IMR-90 (cell line): ENCODE measurements around the gene HERC4. TPM values are rescaled to one million over a fixed set of nuclear protein-coding genes. Genes with fewer than 3 reads are reported as not detected.

Experiments
- ATAC-seq: fragments of 200-7000 bp; cut with Tn5 transposase; 2 replicates; pipeline ENCODE4 v1.9.1; 2020; ENCODE audit warnings: low read depth, mild to moderate bottlenecking, moderate library complexity
- BruUV-seq: library from RNA; stranded (reverse); fragments of 400-500 nt; replicated peaks from 2 replicates; lab custom pipeline; 2021; lab: Mats Ljungman, UMichigan
- CTCF ChIA-PET: fragments of 300-600 bp; formaldehyde crosslinking; extraction: SDS; loops from one replicate; lab custom pipeline; 2021; ENCODE audit warnings: antibody characterized with exemption; lab: Yijun Ruan, JAX
- POLR2A ChIA-PET: fragments of 300-600 bp; sonication (Branson Sonifier 250); formaldehyde crosslinking; loops from one replicate; lab custom pipeline; 2022; ENCODE audit warnings: antibody characterized with exemption; ENCODE audit not compliant: unreplicated experiment; lab: Charles Lee
- DNase-seq: peaks from one replicate; pipeline ENCODE4 v3.0.0; 2013
- H2AFZ ChIP-seq: replicated peaks from 2 replicates; pipeline ENCODE3; 2013; ENCODE audit warnings: low read length, mild to moderate bottlenecking; ENCODE audit not compliant: poor library complexity
- H2AK5ac ChIP-seq: 2 replicates; pipeline ENCODE4 v1.6.1; 2013; ENCODE audit warnings: low read depth, low read length, inconsistent platforms
- H2AK9ac ChIP-seq: replicated peaks from 2 replicates; pipeline ENCODE3; 2013; ENCODE audit warnings: mild to moderate bottlenecking, low read depth, low read length, moderate library complexity; ENCODE audit not compliant: poor library complexity
- H2BK120ac ChIP-seq: 2 replicates; pipeline ENCODE4 v1.6.1; 2013; ENCODE audit warnings: low read depth, low read length, inconsistent platforms
- H2BK15ac ChIP-seq: 3 replicates; pipeline ENCODE4 v1.6.1; 2013; ENCODE audit warnings: low read depth, low read length, inconsistent platforms
- H2BK20ac ChIP-seq: 2 replicates; pipeline ENCODE4 v1.6.1; 2013; ENCODE audit warnings: low read depth, mild to moderate bottlenecking, inconsistent platforms, low read length, moderate library complexity
- H2BK5ac ChIP-seq: 2 replicates; pipeline ENCODE4 v1.6.1; 2013; ENCODE audit warnings: mild to moderate bottlenecking, low read depth, low read length, inconsistent platforms; ENCODE audit not compliant: poor library complexity, severe bottlenecking
- H3K14ac ChIP-seq: replicated peaks from 2 replicates; pipeline ENCODE4 v1.6.1; 2013; ENCODE audit warnings: low read depth, low read length, inconsistent platforms
- H3K18ac ChIP-seq: 2 replicates; pipeline ENCODE4 v1.6.1; 2013; ENCODE audit warnings: low read depth, low read length, control low read depth
- H3K23ac ChIP-seq: 2 replicates; pipeline ENCODE4 v1.6.1; 2013; ENCODE audit warnings: low read depth, low read length, inconsistent platforms
- H3K27ac ChIP-seq: 2 replicates; pipeline ENCODE4 v1.5.1; 2013; ENCODE audit warnings: mild to moderate bottlenecking, control low read depth, low read length; ENCODE audit not compliant: insufficient read depth
- H3K27me3 ChIP-seq: 2 replicates; pipeline ENCODE4 v1.6.1; 2013; ENCODE audit warnings: low read length; ENCODE audit not compliant: control insufficient read depth, insufficient read depth
- H3K36me3 ChIP-seq: 2 replicates; pipeline ENCODE4 v1.6.1; 2013; ENCODE audit warnings: low read length, mixed read lengths; ENCODE audit not compliant: control insufficient read depth, insufficient read depth
- H3K4ac ChIP-seq: 2 replicates; pipeline ENCODE4 v1.6.1; 2013; ENCODE audit warnings: low read depth, low read length, inconsistent platforms
- H3K4me1 ChIP-seq: 2 replicates; pipeline ENCODE4 v1.6.1; 2013; ENCODE audit warnings: low read length, mixed read lengths; ENCODE audit not compliant: control insufficient read depth, insufficient read depth
- H3K4me2 ChIP-seq: 2 replicates; pipeline ENCODE4 v1.6.1; 2013; ENCODE audit warnings: low read depth, mild to moderate bottlenecking, control low read depth, low read length, moderate library complexity
- H3K4me3 ChIP-seq: 2 replicates; pipeline ENCODE4 v1.5.1; 2013; ENCODE audit warnings: low read depth, mild to moderate bottlenecking, control low read depth, low read length, moderate library complexity; ENCODE audit not compliant: insufficient read depth
- H3K56ac ChIP-seq: 2 replicates; pipeline ENCODE4 v1.6.1; 2013; ENCODE audit warnings: low read length, inconsistent platforms; ENCODE audit not compliant: insufficient read depth; ENCODE audit errors: extremely low read depth
- H3K79me1 ChIP-seq, 2 experiments: 2 replicates each; pipeline ENCODE4 v1.6.1; 2013; ENCODE audit warnings: low read length in 2 of 2, inconsistent platforms in 1 of 2, low read depth in 1 of 2
- H3K9ac ChIP-seq: 2 replicates; pipeline ENCODE4 v1.6.1; 2013; ENCODE audit warnings: low read depth, low read length, control low read depth
- H3K9me1 ChIP-seq: 2 replicates; pipeline ENCODE4 v1.6.1; 2013; ENCODE audit warnings: low read length, inconsistent platforms; ENCODE audit not compliant: insufficient read depth
- H3K9me3 ChIP-seq: 2 replicates; pipeline ENCODE4 v1.6.1; 2013; ENCODE audit warnings: low read length; ENCODE audit not compliant: control insufficient read depth, insufficient read depth
- H4K20me1 ChIP-seq: 2 replicates; pipeline ENCODE4 v1.6.1; 2013; ENCODE audit warnings: low read length, inconsistent platforms; ENCODE audit not compliant: insufficient read depth
- H4K5ac ChIP-seq: 2 replicates; pipeline ENCODE4 v1.6.1; 2013; ENCODE audit warnings: mild to moderate bottlenecking, low read depth, low read length, control low read depth
- H4K8ac ChIP-seq, 2 experiments: 2 replicates each; pipeline ENCODE4 v1.6.1; 2013; ENCODE audit warnings: low read depth in 2 of 2, low read length in 2 of 2, control low read depth in 1 of 2, inconsistent platforms in 1 of 2
- H4K91ac ChIP-seq: 2 replicates; pipeline ENCODE4 v1.6.1; 2013; ENCODE audit warnings: low read depth, low read length, inconsistent platforms; ENCODE audit not compliant: insufficient read depth
- MXI1 ChIP-seq: IDR thresholded peaks from 2 replicates; pipeline ENCODE4 v1.6.1; 2012; ENCODE audit warnings: low read depth, mild to moderate bottlenecking, low read length, moderate library complexity, borderline replicate concordance
- WGBS, 2 experiments: methylation state at CpG; one replicate each; pipeline versions ENCODE4 v1.1.5 to v1.1.7; 2013; ENCODE audit warnings: missing lambda C conversion rate in 2 of 2; ENCODE audit not compliant: insufficient read length in 1 of 2; ENCODE audit errors: extremely low coverage in 2 of 2; 5-methylcytosine and 5-hydroxymethylcytosine counted together
- dilution Hi-C: fragments of 300-500 bp; cut with HindIII; formaldehyde crosslinking; loops from one replicate; pipeline ENCODE4 v1.14.3; 2018; ENCODE audit warnings: low sequenced_read_pairs; ENCODE audit not compliant: unreplicated experiment
- in situ Hi-C: fragments of 300-500 bp; cut with MboI; formaldehyde crosslinking; loops from 3 replicates; pipeline ENCODE4 v1.14.3; 2019; ENCODE audit warnings: low sequenced_read_pairs, inconsistent platforms, mixed read lengths
- intact Hi-C: fragments of 100-400 bp; cut with micrococcal nuclease; formaldehyde crosslinking; loops from 2 replicates; pipeline ENCODE4 v1.10.0; 2022
- polyA plus RNA-seq, 3 experiments: library from polyadenylated mRNA; depleted of rRNA; stranded (reverse); fragments of >200 nt; gene quantifications; 2 replicates each; pipeline ENCODE4 v1.2.3, GENCODE V29; 2012; ENCODE audit warnings: low replicate concordance in 1 of 3
- total RNA-seq: library from RNA; depleted of rRNA; stranded (reverse); fragments of >200 nt; gene quantifications from 2 replicates; pipeline ENCODE4 v1.2.3, GENCODE V29; 2012

Gene HERC4
- total and polyA plus RNA-seq, 2 of the 4 experiments (the other 2 are of a cell fraction), result 66.6 to 92.8 TPM

- BruUV-seq, result no TSS peak
- no peak overlapping the region for H3K56ac ChIP-seq
- no peak overlapping the region for H2AK5ac ChIP-seq
- in situ Hi-C loops (no loop called here), intact Hi-C loops (no loop called here), dilution Hi-C loops (no loop called here)
- CTCF ChIA-PET, result interaction anchor here (1.2 kb wide), 1 partner anchor 16 kb away, joined by 3 read pairs; no protein-coding TSS in a partner anchor
- no peak overlapping the region for H3K4me2 ChIP-seq
- H3K4ac ChIP-seq, result no peak overlapping the region
- DNase-seq, result no peak
- POLR2A ChIA-PET, result no interaction called here
- no peak overlapping the region for H4K91ac ChIP-seq
- no peak overlapping the region for H2BK5ac ChIP-seq
- no peak overlapping the region for H2BK120ac ChIP-seq
- H3K4me1 ChIP-seq, result no peaks in the 10 kb centered on the region; the same call in 1 of the 2 replicates
- H3K4me3 ChIP-seq, result no peak overlapping the region
- H3K14ac ChIP-seq, result no peak overlapping the region
- H4K20me1 ChIP-seq, result no peaks in the 10 kb centered on the region
- H2AK9ac ChIP-seq, result no peak overlapping the region
- H3K27me3 ChIP-seq, result no peaks in the 10 kb centered on the region
- H2BK15ac ChIP-seq, result no peak overlapping the region
- no peak overlapping the region for H2AFZ ChIP-seq
- no peak overlapping the region for H3K23ac ChIP-seq
- no peak overlapping the region for H3K18ac ChIP-seq
- TF ChIP-seq MXI1, result no peak
- peaks cover 39% of the 10 kb centered on the region for H3K36me3 ChIP-seq
- no peaks in the 10 kb centered on the region for H3K9me3 ChIP-seq
- H3K79me1 ChIP-seq, result peaks cover 14 to 34% of the 10 kb centered on the region in 2 experiments
- no peak overlapping the region for H4K5ac ChIP-seq
- WGBS, 2 experiments, result 95% methylated on average over 4 of the region's 7 CpGs; no CpG with 5 or more reads in 1 of the 2 experiments
- H3K9ac ChIP-seq, result no peak overlapping the region
- H3K9me1 ChIP-seq, result peaks cover 6% of the 10 kb centered on the region; the same call in 1 of the 2 replicates
- H4K8ac ChIP-seq, result no peak overlapping the region
- ATAC-seq, result no peak
- H3K27ac ChIP-seq, result no peak overlapping the region
- H2BK20ac ChIP-seq, result no peak overlapping the region
Measured at GRCh38 chr10:67903581-67903980, 171.5 kb downstream of the HERC4 start.
